OCI-LY7 (cell line): ENCODE measurements around the gene NUDT21.

Experiments
- EZH2phosphoT487 ChIP-seq: fragments of 200-600 bp; sonication (generic); IDR thresholded peaks from 2 replicates; pipeline ENCODE4 v1.6.1; 2018; ENCODE audit warnings: low read depth, borderline replicate concordance, mild to moderate bottlenecking, mixed run types, antibody characterized with exemption, low read length, moderate library complexity, mixed read lengths
- TF ChIP-seq, protein P1 (sequence below): fragments of 200-600 bp; sonication (generic); conservative IDR thresholded peaks from 2 replicates; pipeline ENCODE4 v1.5.1; 2014; ENCODE audit warnings: mild to moderate bottlenecking, antibody characterized with exemption, low read length, moderate library complexity, mixed read lengths

DNA sequence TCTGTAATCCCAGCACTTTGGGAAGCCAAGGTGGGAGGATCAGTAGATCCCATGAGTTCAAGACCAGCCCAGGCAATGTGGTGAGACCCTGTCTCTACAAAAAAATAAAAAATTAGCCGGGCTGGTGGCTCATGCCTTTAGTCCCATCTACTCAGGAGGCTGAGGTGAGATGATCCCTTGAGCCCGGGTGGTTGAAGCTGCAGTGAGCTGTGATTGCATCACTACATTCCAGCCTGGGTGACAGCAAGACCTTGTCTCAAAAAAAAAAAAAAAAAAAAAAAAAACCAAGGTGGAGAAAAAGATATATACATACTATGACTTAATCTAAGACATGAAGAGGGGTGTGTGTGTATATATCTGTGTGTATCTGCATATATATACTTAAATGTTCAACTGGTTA, 42.0 kb upstream of the NUDT21 start:
- TF ChIP-seq, protein P1, sequence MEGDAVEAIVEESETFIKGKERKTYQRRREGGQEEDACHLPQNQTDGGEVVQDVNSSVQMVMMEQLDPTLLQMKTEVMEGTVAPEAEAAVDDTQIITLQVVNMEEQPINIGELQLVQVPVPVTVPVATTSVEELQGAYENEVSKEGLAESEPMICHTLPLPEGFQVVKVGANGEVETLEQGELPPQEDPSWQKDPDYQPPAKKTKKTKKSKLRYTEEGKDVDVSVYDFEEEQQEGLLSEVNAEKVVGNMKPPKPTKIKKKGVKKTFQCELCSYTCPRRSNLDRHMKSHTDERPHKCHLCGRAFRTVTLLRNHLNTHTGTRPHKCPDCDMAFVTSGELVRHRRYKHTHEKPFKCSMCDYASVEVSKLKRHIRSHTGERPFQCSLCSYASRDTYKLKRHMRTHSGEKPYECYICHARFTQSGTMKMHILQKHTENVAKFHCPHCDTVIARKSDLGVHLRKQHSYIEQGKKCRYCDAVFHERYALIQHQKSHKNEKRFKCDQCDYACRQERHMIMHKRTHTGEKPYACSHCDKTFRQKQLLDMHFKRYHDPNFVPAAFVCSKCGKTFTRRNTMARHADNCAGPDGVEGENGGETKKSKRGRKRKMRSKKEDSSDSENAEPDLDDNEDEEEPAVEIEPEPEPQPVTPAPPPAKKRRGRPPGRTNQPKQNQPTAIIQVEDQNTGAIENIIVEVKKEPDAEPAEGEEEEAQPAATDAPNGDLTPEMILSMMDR: no peak
- TF ChIP-seq EZH2phosphoT487: no peak
